CD4-positive, alpha-beta T cell treated with Interleukin-1 beta for 1 hour (primary cell): ENCODE data around the gene RIN2.
"Not testable (repeated sequence)": the region's sequence is repeated elsewhere in the genome, so short reads cannot be mapped to it uniquely, and the experiment has no call there.

Experiments
- DNase-seq, 2 donors: peaks; one replicate each; pipeline ENCODE4 v3.0.0-alpha.2; 2020 to 2022

The RIN2 gene

GRCh38 chr20:19738951-19739350 lies 19.1 kb upstream of the RIN2 start:
- no peak for DNase-seq

- no peak for DNase-seq
Measured at GRCh38 chr20:19739351-19739750, 18.7 kb upstream of the RIN2 start.

- DNase-seq = no peak
Measured at GRCh38 chr20:19740512-19740911, 17.5 kb upstream of the RIN2 start.

GRCh38 chr20:19741924-19742323 lies 16.1 kb upstream of the RIN2 start:
- DNase-seq = no peak

GRCh38 chr20:19742974-19743639 lies 15.0 kb upstream of the RIN2 start:
- peak in 1 of 2 donors; percentile 25 for DNase-seq

GRCh38 chr20:19743640-19743995 lies 14.4 kb upstream of the RIN2 start:
- no peak for DNase-seq

GRCh38 chr20:19745106-19745505 lies 13.0 kb upstream of the RIN2 start:
- no peak for DNase-seq

GRCh38 chr20:19745584-19745983 lies 12.5 kb upstream of the RIN2 start:
- no peak for DNase-seq

- DNase-seq = no peak
Measured at GRCh38 chr20:19746396-19746795, 11.7 kb upstream of the RIN2 start.

GRCh38 chr20:19747903-19748302 lies 10.2 kb upstream of the RIN2 start:
- DNase-seq = no peak

- no peak for DNase-seq
Measured at GRCh38 chr20:19748681-19749080, 9.4 kb upstream of the RIN2 start.

- DNase-seq = no peak
Measured at GRCh38 chr20:19749618-19750071, 8.4 kb upstream of the RIN2 start.

GRCh38 chr20:19750101-19750606 lies 7.9 kb upstream of the RIN2 start:
- no peak for DNase-seq

GRCh38 chr20:19750907-19751636 lies 7.0 kb upstream of the RIN2 start:
- DNase-seq = no peak

- not testable (repeated sequence) for DNase-seq
Measured at GRCh38 chr20:19754201-19754600, 3.9 kb upstream of the RIN2 start.

GRCh38 chr20:19756761-19757486 lies 1.1 kb upstream of the RIN2 start:
- DNase-seq = no peak

- peak in 1 of 2 donors; percentile 58 for DNase-seq
Measured at GRCh38 chr20:19757487-19758132, 448 bp upstream of the RIN2 start.

GRCh38 chr20:19758501-19759331 lies 658 bp downstream of the RIN2 start:
- DNase-seq = peak in 1 of 2 donors; percentile 34

GRCh38 chr20:19760371-19760721 lies 2.3 kb downstream of the RIN2 start:
- no peak for DNase-seq

GRCh38 chr20:19761326-19761725 lies 3.3 kb downstream of the RIN2 start:
- DNase-seq = no peak

GRCh38 chr20:19761841-19762240 lies 3.8 kb downstream of the RIN2 start:
- no peak for DNase-seq

GRCh38 chr20:19764207-19764606 lies 6.1 kb downstream of the RIN2 start:
- no peak for DNase-seq
